Glomerular endothelial cell (primary cell): ENCODE data around the gene METTL23. TPM values are rescaled to one million over a fixed set of nuclear protein-coding genes. Genes with fewer than 3 reads are reported as not detected.

ENCODE experiments used
- DNase-seq: peaks from one replicate; pipeline ENCODE4 v3.0.0-alpha.2; 2011; ENCODE audit warnings: low read depth, low spot score; ENCODE audit errors: extremely low read depth
- total RNA-seq: library from RNA; depleted of rRNA; stranded (reverse); fragments of >200 nt; gene quantifications from 2 replicates; pipeline ENCODE4 v1.2.3, GENCODE V29; 2015

METTL23 gene
- total RNA-seq, 1 donor from 2014 or later: 23.8 TPM

DNA sequence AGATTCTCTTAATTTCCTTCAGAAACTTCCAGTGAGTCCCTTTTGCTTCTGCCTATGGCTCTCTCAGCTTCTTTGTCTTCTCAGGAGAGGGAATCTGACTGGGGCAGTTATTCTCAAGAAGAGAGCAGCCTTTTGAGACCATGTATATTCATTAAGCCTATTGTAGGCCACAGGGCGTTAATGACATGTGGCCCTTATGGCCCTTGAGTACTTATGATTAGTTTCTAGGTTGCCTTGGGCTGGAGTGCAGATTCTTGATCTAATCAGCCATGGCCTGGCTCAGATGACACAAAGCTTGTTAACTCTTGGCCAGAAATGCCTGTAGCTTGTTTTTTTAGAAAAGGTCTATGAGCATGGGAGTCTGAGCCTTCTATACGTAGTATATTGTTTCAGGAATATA is 28.6 kb downstream of the METTL23 start:
- DNase-seq: no peak

- DNase-seq: no peak
These were observed 30.6 kb downstream of the METTL23 start for GRCh38 chr17:76757256-76757655.

DNA sequence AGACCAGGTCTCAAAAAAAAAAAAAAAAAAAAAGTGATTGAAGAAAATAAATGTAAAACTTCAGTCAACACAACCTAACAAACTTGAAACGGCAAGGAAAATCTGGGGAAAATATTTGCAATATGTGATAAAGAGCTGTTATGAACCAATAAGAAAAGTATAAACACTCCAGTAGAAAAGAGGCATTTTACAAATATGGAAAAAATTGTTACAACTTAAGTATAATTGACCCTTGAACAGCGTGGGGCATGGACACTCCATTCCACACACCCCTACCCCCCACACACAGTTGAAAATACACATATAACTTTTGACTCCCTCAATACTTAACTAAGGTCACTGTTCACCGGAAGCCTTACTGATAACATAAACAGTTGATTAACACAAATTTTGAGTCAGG is 31.9 kb downstream of the METTL23 start:
- no peak for DNase-seq

- no peak for DNase-seq
These were observed 46.3 kb downstream of the METTL23 start for GRCh38 chr17:76772842-76773525.

DNA sequence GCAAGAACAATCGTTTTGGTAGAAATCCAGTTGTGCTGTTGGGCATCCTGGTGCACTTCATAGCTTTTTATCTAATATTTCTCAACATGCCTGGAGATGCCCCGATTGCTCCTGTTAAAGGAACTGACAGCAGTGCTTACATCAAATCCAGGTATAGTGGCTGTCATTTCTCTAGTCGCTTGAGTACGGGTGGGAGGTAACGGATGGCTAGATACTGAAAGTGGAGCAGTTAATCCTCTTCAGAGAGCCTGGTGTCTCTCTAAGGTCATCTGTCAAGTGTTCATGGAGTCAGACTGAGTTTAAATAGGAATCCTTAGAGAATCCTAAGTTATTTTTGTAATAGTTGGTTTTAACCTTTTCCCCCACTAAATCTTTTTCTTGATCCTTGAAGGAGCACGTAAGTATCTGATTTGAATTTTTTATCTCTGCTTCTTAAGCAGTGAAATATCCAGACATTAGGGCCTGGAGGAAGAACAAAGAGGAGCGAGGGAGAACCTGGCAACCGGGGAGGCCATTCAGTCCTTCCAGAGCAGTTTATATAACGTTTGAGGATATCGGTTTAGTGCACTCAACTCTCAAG is 48.5 kb downstream of the METTL23 start:
- no peak for DNase-seq

DNA sequence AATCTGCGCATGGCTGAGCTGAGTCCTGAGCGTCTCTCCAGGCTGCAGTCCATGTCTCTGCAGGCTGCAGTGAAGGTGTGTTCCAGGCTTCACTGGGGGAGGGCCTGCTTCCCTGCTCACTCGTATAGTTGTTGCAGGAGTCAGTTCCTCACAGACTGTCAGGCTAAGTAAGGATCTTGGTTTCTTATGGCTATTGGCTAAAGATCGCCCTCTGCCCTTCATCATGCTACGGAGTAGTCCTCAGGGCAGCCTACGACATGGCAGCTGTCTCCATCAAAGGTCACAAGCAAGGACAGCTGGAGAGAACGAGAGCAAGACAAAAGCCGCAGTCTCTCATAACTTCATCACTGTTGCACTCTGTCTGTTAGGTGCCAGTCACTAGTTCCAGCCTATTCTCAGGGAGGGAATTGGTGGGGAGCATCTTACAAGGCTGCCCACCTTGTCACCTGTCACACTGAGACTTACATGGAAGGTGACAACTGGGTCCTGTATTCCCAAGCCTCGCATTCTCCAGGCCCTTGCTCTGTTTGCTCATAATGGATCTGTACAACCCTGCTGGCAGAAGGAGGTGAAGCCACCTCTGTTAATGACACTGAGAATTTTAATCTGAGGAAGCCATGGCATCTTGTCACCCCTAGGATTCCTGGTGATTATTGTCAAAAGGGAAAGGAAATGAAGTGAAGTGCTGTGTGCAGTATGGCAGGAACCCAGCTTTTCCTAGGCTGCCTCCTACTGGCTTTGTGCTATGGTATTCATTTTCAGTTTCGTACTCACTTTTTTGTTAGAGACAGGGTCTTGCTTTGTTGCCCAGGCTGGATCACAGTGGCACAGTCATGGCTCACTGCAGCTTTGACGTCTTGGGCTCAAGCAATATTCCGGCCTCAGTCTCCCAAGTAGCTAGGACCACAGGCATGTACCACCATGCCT is 54.7 kb downstream of the METTL23 start:
- DNase-seq: no peak

DNA sequence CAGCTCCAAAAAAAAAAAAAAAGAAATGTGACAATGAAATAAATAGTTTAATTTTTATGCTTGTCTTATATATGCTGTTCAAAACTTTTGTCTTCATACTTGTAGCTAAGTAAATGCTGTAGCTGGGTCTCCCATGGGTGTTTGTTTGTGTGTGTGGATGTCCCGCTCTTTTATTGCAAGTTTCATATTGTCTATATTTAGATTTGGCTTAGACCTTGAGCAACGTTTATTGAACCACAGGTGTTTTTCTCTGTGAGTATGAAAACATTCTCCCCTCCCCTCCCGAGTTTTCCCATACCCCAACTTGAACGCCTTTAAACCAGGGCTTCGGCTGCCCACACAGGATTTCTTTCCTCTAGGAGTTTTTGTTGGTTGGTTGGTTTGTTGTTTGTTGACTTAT is 56.5 kb downstream of the METTL23 start:
- no peak for DNase-seq

Other genes with a start within 250 kb of the METTL23 start
- 77.3 and 132 TPM in 2 replicates for gene RHBDF2, start 225.4 kb upstream of the METTL23 start, total RNA-seq
- 7.0 TPM in 2 replicates for gene CYGB, start 189.1 kb upstream of the METTL23 start, total RNA-seq
- 0.58 and 1.8 TPM in 2 replicates for gene PRCD, start 186.8 kb upstream of the METTL23 start, total RNA-seq
- 1.8 and 3.3 TPM in 2 replicates for gene ST6GALNAC2, start 141.0 kb upstream of the METTL23 start, total RNA-seq
- gene ST6GALNAC1, start 83.1 kb upstream of the METTL23 start, total RNA-seq: not detected in 2 replicates
- 208 and 276 TPM in 2 replicates for gene MXRA7, start 15.9 kb upstream of the METTL23 start, total RNA-seq
- 27.2 and 31.8 TPM in 2 replicates for gene JMJD6, start 233 bp upstream of the METTL23 start, total RNA-seq
- gene SRSF2, start 10.5 kb downstream of the METTL23 start, total RNA-seq: 219 and 305 TPM in 2 replicates
- gene MFSD11, start 11.3 kb downstream of the METTL23 start, total RNA-seq: 31.2 and 35.6 TPM in 2 replicates
- gene MGAT5B, start 141.6 kb downstream of the METTL23 start, total RNA-seq: 9.1 and 10.0 TPM in 2 replicates